ENCODE measurements around the gene NPC2. TPM values are rescaled to one million over a fixed set of nuclear protein-coding genes. Genes with fewer than 3 reads are reported as not detected.

The NPC2 gene
- total and polyA plus RNA-seq, 9 of the 15 experiments (the other 6 are each of a cell fraction or from before 2014, with no cell fraction given), result 16.6 to 74.1 (median 32.6) TPM

- TF ChIP-seq ZNF609 (CRISPR knock-in tag; IDR thresholded peaks at IDR 0.05; ENCODE audit: borderline replicate concordance), result no peak
- no peak for TF ChIP-seq ETS2 (tag; IDR thresholded peaks at IDR 0.05; ENCODE audit: borderline replicate concordance, poor library complexity, severe bottlenecking)
- no peak for TF ChIP-seq THAP12 (CRISPR knock-in tag; IDR thresholded peaks at IDR 0.05)
- TF ChIP-seq KLF13 (tag; IDR thresholded peaks at IDR 0.05; ENCODE audit: borderline replicate concordance, low read depth), result no peak
- no peak for TF ChIP-seq ZNF224 (CRISPR knock-in tag; IDR thresholded peaks at IDR 0.05)
- TF ChIP-seq BRD9 (IDR thresholded peaks at IDR 0.05; ENCODE audit: low read depth, partially characterized antibody), result peak; percentile 29
- TF ChIP-seq NCOA1 (IDR thresholded peaks at IDR 0.05; ENCODE audit: low read depth), result no peak
- peak; percentile 41 for TF ChIP-seq SP2 (IDR thresholded peaks at IDR 0.05; ENCODE audit: extremely low read depth, low read depth, low read length, poor library complexity, severe bottlenecking)
- TF ChIP-seq RBM34 (IDR thresholded peaks at IDR 0.05; ENCODE audit: borderline replicate concordance, insufficient read depth, low read length), result no peak
- no peak for TF ChIP-seq ZNF354B (CRISPR knock-in tag; IDR thresholded peaks at IDR 0.05)
- no peak for TF ChIP-seq RFX5 (IDR thresholded peaks at IDR 0.05; ENCODE audit: low read depth, low read length)
- no peak for TF ChIP-seq ZNF253 (CRISPR knock-in tag; conservative IDR thresholded peaks at IDR 0.05)
- peak; percentile 65; the same call in 1 of the 2 replicates for TF ChIP-seq CHD2 (IDR thresholded peaks at IDR 0.05; ENCODE audit: low read depth, low read length)
- no peak for TF ChIP-seq MLLT1 (IDR thresholded peaks at IDR 0.05)
- TF ChIP-seq ZNF639 (CRISPR knock-in tag; conservative IDR thresholded peaks at IDR 0.05 in 1 of 2, IDR thresholded peaks at IDR 0.05 in 1 of 2), result 0 out of 4 replicates have a peak, but pooled peaks of 1 of the 2 experiments have one; percentile 38
- TF ChIP-seq SMARCA5 (IDR thresholded peaks at IDR 0.05), result no peak
Measured at GRCh38 chr14:74493343-74494261, 497 bp upstream of the NPC2 start, which contains the start of gene ISCA2 (continued).

All from K562 (cell line).